Aorta (tissue), 5 donors: ENCODE data around the gene DHX15. TPM values are rescaled to one million over a fixed set of nuclear protein-coding genes. Genes with fewer than 3 reads are reported as not detected.

ENCODE experiments used
- ATAC-seq: fragments of 200-7000 bp; cut with Tn5 transposase; one replicate; pipeline ENCODE4 v1.9.1; 2022; ENCODE audit warnings: moderate library complexity; ENCODE audit not compliant: low FRiP score
- DNase-seq, 2 donors: peaks; one replicate each; pipeline ENCODE4 v3.0.0-alpha.2; 2020
- H3K27ac ChIP-seq, 2 donors: one replicate each; pipeline ENCODE4 v1.5.1; 2013; ENCODE audit warnings: low read length in 2 of 2, mild to moderate bottlenecking in 2 of 2, moderate library complexity in 2 of 2, control low read depth in 1 of 2, inconsistent platforms in 1 of 2, low read depth in 1 of 2
- H3K27me3 ChIP-seq, 2 donors: one replicate each; pipeline ENCODE4 v1.6.1; 2013; ENCODE audit warnings: control low read depth in 1 of 2, low read length in 1 of 2, mild to moderate bottlenecking in 1 of 2, moderate library complexity in 1 of 2; ENCODE audit not compliant: insufficient read depth in 2 of 2, control insufficient read depth in 1 of 2
- H3K36me3 ChIP-seq, 2 donors: one replicate each; pipeline ENCODE4 v1.6.1; 2013; ENCODE audit warnings: control low read depth in 1 of 2, low read length in 1 of 2, mild to moderate bottlenecking in 1 of 2; ENCODE audit not compliant: insufficient read depth in 2 of 2, control insufficient read depth in 1 of 2
- H3K4me1 ChIP-seq, 2 donors: one replicate each; pipeline ENCODE4 v1.6.1; 2013; ENCODE audit warnings: low read length in 2 of 2, control low read depth in 1 of 2, mild to moderate bottlenecking in 1 of 2, moderate library complexity in 1 of 2; ENCODE audit not compliant: insufficient read depth in 2 of 2, control insufficient read depth in 1 of 2
- H3K4me3 ChIP-seq, 2 donors: one replicate each; pipeline ENCODE4 v1.5.1; 2013; ENCODE audit warnings: low read length in 2 of 2, control low read depth in 1 of 2, mild to moderate bottlenecking in 1 of 2
- H3K9me3 ChIP-seq: one replicate; pipeline ENCODE4 v1.6.1; 2013; ENCODE audit warnings: mild to moderate bottlenecking, low read length; ENCODE audit not compliant: control insufficient read depth
- WGBS, 2 donors: extraction: QIAGEN DNeasy Blood & Tissue Kit; methylation state at CpG; one replicate each; pipeline ENCODE4 v1.1.7; 2013; 5-methylcytosine and 5-hydroxymethylcytosine counted together
- intact Hi-C, 2 donors: fragments of 100-400 bp; cut with DNase I; formaldehyde crosslinking; loops; one replicate each; pipeline versions ENCODE4 v1.14.2 to v1.15.0; 2022
- polyA plus RNA-seq, 2 donors: library from polyadenylated mRNA; stranded (reverse); fragments of 200-250 nt; gene quantifications; one replicate each; pipeline ENCODE4 v1.2.3, GENCODE V29; 2013
- total RNA-seq, 2 donors: library from RNA; stranded (reverse); fragmentation: NEBNext Ultra II Directional; extraction: Animal tissue kit (Norgen Biotek cat#: 25700); gene quantifications; one replicate each; pipeline ENCODE4 v1.2.1, GENCODE V29; 2021
- donor health status: healthy with polysubstance abuse.
- donor health status: Bipolar disorder and iron deficiency.
- donor health status: DM: no; HTN: no; CAD: no.
- donor health status: DM: no; HTN: no; CAD: no.
- donor health status: DM: yes; HTN: yes; CAD: no.

Gene DHX15
- total and polyA plus RNA-seq, 4 donors, result 34.7 to 113 (median 82.5) TPM

- H3K27ac ChIP-seq, result no peak overlapping the region
- peaks cover 2 to 3% of the 10 kb centered on the region in 2 donors for H3K4me1 ChIP-seq
- DNase-seq (no peak), ATAC-seq (no peak)
- WGBS, 2 donors, result 70 to 74% methylated on average over 4 of the region's 4 CpGs
- no peak overlapping the region for H3K4me3 ChIP-seq
- no peaks in the 10 kb centered on the region for H3K27me3 ChIP-seq
- no peaks in the 10 kb centered on the region for H3K36me3 ChIP-seq
- intact Hi-C loops, result no loop called here
- H3K9me3 ChIP-seq, result no peaks in the 10 kb centered on the region
These were observed 40.0 kb downstream of the DHX15 start for GRCh38 chr4:24544208-24544988.

GRCh38 chr4:24537025-24537424 lies 47.3 kb downstream of the DHX15 start:
- Histone ChIP-seq H3K4me3 (no peak overlapping the region), H3K27me3 (no peaks in the 10 kb centered on the region), H3K9me3 (no peaks in the 10 kb centered on the region), H3K27ac (no peak overlapping the region), H3K36me3 (peaks cover 0 to 2% of the 10 kb centered on the region in 2 donors), H3K4me1 (peaks cover 0 to 2% of the 10 kb centered on the region in 2 donors)
- 63% methylated on average over 7 of the region's 7 CpGs for WGBS, 2 donors
- DNase-seq (no peak), ATAC-seq (no peak)
- intact Hi-C loops, result no loop called here

GRCh38 chr4:24535399-24535798 lies 49.0 kb downstream of the DHX15 start:
- H3K4me3 ChIP-seq, result no peak overlapping the region
- peaks cover 0 to 2% of the 10 kb centered on the region in 2 donors for H3K4me1 ChIP-seq
- no peak for DNase-seq
- no peaks in the 10 kb centered on the region for H3K27me3 ChIP-seq
- H3K36me3 ChIP-seq, result peaks cover 5 to 6% of the 10 kb centered on the region in 2 donors
- ATAC-seq, result no peak
- no peak overlapping the region for H3K27ac ChIP-seq
- WGBS, 2 donors, result 87 to 88% methylated on average over 3 of the region's 3 CpGs
- no peaks in the 10 kb centered on the region for H3K9me3 ChIP-seq
- intact Hi-C loops, result no loop called here

- H3K4me1 ChIP-seq, result peaks cover 0 to 2% of the 10 kb centered on the region in 2 donors
- DNase-seq (no peak), ATAC-seq (no peak)
- H3K27me3 ChIP-seq, result no peaks in the 10 kb centered on the region
- intact Hi-C loops, result no loop called here
- H3K36me3 ChIP-seq, result peaks cover 5 to 6% of the 10 kb centered on the region in 2 donors
- no peaks in the 10 kb centered on the region for H3K9me3 ChIP-seq
- H3K4me3 ChIP-seq, result no peak overlapping the region
- WGBS, 2 donors, result 96% methylated on average over 4 of the region's 4 CpGs
- H3K27ac ChIP-seq, result no peak overlapping the region
These were observed 51.0 kb downstream of the DHX15 start for GRCh38 chr4:24533364-24533763.

GRCh38 chr4:24529555-24529954 lies 54.8 kb downstream of the DHX15 start:
- no peak for DNase-seq
- 89 to 91% methylated on average over 2 of the region's 2 CpGs for WGBS, 2 donors
- Histone ChIP-seq H3K9me3 (no peaks in the 10 kb centered on the region), H3K4me1 (no peaks in the 10 kb centered on the region), H3K27me3 (no peaks in the 10 kb centered on the region), H3K4me3 (no peak overlapping the region), H3K36me3 (peaks cover 2 to 6% of the 10 kb centered on the region in 2 donors), H3K27ac (no peak overlapping the region)
- intact Hi-C loops, result no loop called here
- no peak for ATAC-seq

- H3K27me3 ChIP-seq, result no peaks in the 10 kb centered on the region
- no peak overlapping the region for H3K4me3 ChIP-seq
- intact Hi-C loops, result no loop called here
- no peaks in the 10 kb centered on the region for H3K4me1 ChIP-seq
- no peak overlapping the region for H3K27ac ChIP-seq
- no peak for DNase-seq
- WGBS, 2 donors, result 77 to 78% methylated on average over 3 of the region's 3 CpGs
- H3K36me3 ChIP-seq, result peaks cover 2 to 6% of the 10 kb centered on the region in 2 donors
- H3K9me3 ChIP-seq, result no peaks in the 10 kb centered on the region
- ATAC-seq, result no peak
These were observed 57.0 kb downstream of the DHX15 start for GRCh38 chr4:24527371-24527770.

GRCh38 chr4:24521544-24521943 lies 62.8 kb downstream of the DHX15 start:
- H3K36me3 ChIP-seq, result no peaks in the 10 kb centered on the region
- no peaks in the 10 kb centered on the region for H3K9me3 ChIP-seq
- ATAC-seq (no peak), DNase-seq (no peak)
- no peak overlapping the region for H3K27ac ChIP-seq
- H3K4me3 ChIP-seq, result no peak overlapping the region
- no peaks in the 10 kb centered on the region for H3K27me3 ChIP-seq
- 93 to 95% methylated on average over 2 of the region's 2 CpGs for WGBS, 2 donors
- peaks cover 1 to 5% of the 10 kb centered on the region in 2 donors for H3K4me1 ChIP-seq
- intact Hi-C loops, result no loop called here

- Histone ChIP-seq H3K9me3 (no peaks in the 10 kb centered on the region), H3K4me1 (peaks cover 1 to 5% of the 10 kb centered on the region in 2 donors), H3K27ac (no peak overlapping the region), H3K4me3 (no peak overlapping the region), H3K27me3 (no peaks in the 10 kb centered on the region), H3K36me3 (no peaks in the 10 kb centered on the region)
- no peak for DNase-seq
- WGBS, 2 donors, result 82 to 86% methylated on average over 1 of the region's 1 CpG
- ATAC-seq, result no peak
- intact Hi-C loops, result no loop called here
These were observed 64.7 kb downstream of the DHX15 start for GRCh38 chr4:24519649-24520048.

GRCh38 chr4:24517676-24518075 lies 66.7 kb downstream of the DHX15 start:
- peaks cover 1 to 5% of the 10 kb centered on the region in 2 donors for H3K4me1 ChIP-seq
- no peak overlapping the region for H3K4me3 ChIP-seq
- DNase-seq (no peak), ATAC-seq (no peak)
- H3K36me3 ChIP-seq, result no peaks in the 10 kb centered on the region
- no peak overlapping the region for H3K27ac ChIP-seq
- WGBS, 2 donors, result 74% methylated on average over 2 of the region's 2 CpGs
- H3K9me3 ChIP-seq, result no peaks in the 10 kb centered on the region
- no peaks in the 10 kb centered on the region for H3K27me3 ChIP-seq
- intact Hi-C loops, result no loop called here
